HT1080 (cell line): ENCODE results near the gene PRSS27. TPM values are rescaled to one million over a fixed set of nuclear protein-coding genes. Genes with fewer than 3 reads are reported as not detected.

Experiments
- DNase-seq: peaks from one replicate; pipeline ENCODE4 v3.0.0-alpha.2; 2015; ENCODE audit warnings: low read depth
- total RNA-seq: library from RNA; depleted of rRNA; stranded (reverse); fragments of >200 nt; shearing (Covaris generic); gene quantifications from 2 replicates; pipeline ENCODE4 v1.2.3, GENCODE V29; 2014

PRSS27 gene
- total RNA-seq, 1 experiment from 2014 or later, result not detected

GRCh38 chr16:2710021-2710710 lies 9.9 kb downstream of the PRSS27 start:
- no peak for DNase-seq

- no peak for DNase-seq
These were observed 10.4 kb downstream of the PRSS27 start for GRCh38 chr16:2709588-2709984.

- DNase-seq, result no peak
These were observed 11.0 kb downstream of the PRSS27 start for GRCh38 chr16:2708955-2709587.

GRCh38 chr16:2708290-2708639 lies 11.8 kb downstream of the PRSS27 start:
- DNase-seq, result no peak

- no peak for DNase-seq
These were observed 12.4 kb downstream of the PRSS27 start for GRCh38 chr16:2707368-2708289.

GRCh38 chr16:2706611-2707311 lies 13.3 kb downstream of the PRSS27 start:
- DNase-seq, result no peak

GRCh38 chr16:2706085-2706484 lies 13.9 kb downstream of the PRSS27 start:
- DNase-seq, result no peak

GRCh38 chr16:2705351-2705750 lies 14.7 kb downstream of the PRSS27 start:
- no peak for DNase-seq

GRCh38 chr16:2704983-2705275 lies 15.1 kb downstream of the PRSS27 start:
- no peak for DNase-seq

- DNase-seq, result no peak
These were observed 15.7 kb downstream of the PRSS27 start for GRCh38 chr16:2704166-2704982.

GRCh38 chr16:2702871-2703745 lies 16.9 kb downstream of the PRSS27 start:
- DNase-seq, result no peak

- DNase-seq, result no peak
These were observed 17.6 kb downstream of the PRSS27 start for GRCh38 chr16:2702438-2702825.

- DNase-seq, result no peak
These were observed 18.1 kb downstream of the PRSS27 start for GRCh38 chr16:2701713-2702437.

- DNase-seq, result no peak
These were observed 18.8 kb downstream of the PRSS27 start for GRCh38 chr16:2701272-2701671.

- no peak for DNase-seq
These were observed 19.2 kb downstream of the PRSS27 start for GRCh38 chr16:2700786-2701185.

GRCh38 chr16:2699791-2700600 lies 20.0 kb downstream of the PRSS27 start:
- DNase-seq, result no peak

GRCh38 chr16:2698965-2699750 lies 20.9 kb downstream of the PRSS27 start:
- DNase-seq, result no peak
